SJSA1 (cell line): ENCODE results near the gene ALK. TPM values are rescaled to one million over a fixed set of nuclear protein-coding genes. Genes with fewer than 3 reads are reported as not detected.

Source experiments
- DNase-seq, 2 experiments: peaks; one replicate each; pipeline ENCODE4 v3.0.0-alpha.2; 2015 to 2020; ENCODE audit warnings: low spot score in 2 of 2, low read depth in 1 of 2
- H3K27ac ChIP-seq: fragments of 250-450 bp; sonication (Bioruptor Pico); 2 replicates; pipeline ENCODE4 v1.5.1; 2020; ENCODE audit warnings: mild to moderate bottlenecking, moderate library complexity
- H3K27me3 ChIP-seq: fragments of 250-450 bp; sonication (Bioruptor Pico); replicated peaks from 2 replicates; pipeline ENCODE4 v1.5.1; 2020; ENCODE audit warnings: mild to moderate bottlenecking, moderate library complexity
- H3K36me3 ChIP-seq: fragments of 250-450 bp; sonication (Bioruptor Pico); 2 replicates; pipeline ENCODE4 v1.5.1; 2020; ENCODE audit warnings: mild to moderate bottlenecking
- H3K4me1 ChIP-seq: fragments of 250-450 bp; sonication (Bioruptor Pico); replicated peaks from 2 replicates; pipeline ENCODE4 v1.6.1; 2021; ENCODE audit warnings: mild to moderate bottlenecking
- H3K4me3 ChIP-seq: fragments of 250-450 bp; sonication (Bioruptor Pico); 2 replicates; pipeline ENCODE4 v1.5.1; 2020; ENCODE audit warnings: mild to moderate bottlenecking
- H3K9me3 ChIP-seq: fragments of 250-450 bp; sonication (Bioruptor Pico); replicated peaks from 2 replicates; pipeline ENCODE4 v1.5.1; 2020; ENCODE audit warnings: mild to moderate bottlenecking
- total RNA-seq: library from RNA; depleted of rRNA; stranded (reverse); fragments of >200 nt; shearing (Covaris generic); gene quantifications from 2 replicates; pipeline ENCODE4 v1.2.3, GENCODE V29; 2014

The ALK gene
- total RNA-seq, 1 experiment from 2014 or later: not detected

DNA sequence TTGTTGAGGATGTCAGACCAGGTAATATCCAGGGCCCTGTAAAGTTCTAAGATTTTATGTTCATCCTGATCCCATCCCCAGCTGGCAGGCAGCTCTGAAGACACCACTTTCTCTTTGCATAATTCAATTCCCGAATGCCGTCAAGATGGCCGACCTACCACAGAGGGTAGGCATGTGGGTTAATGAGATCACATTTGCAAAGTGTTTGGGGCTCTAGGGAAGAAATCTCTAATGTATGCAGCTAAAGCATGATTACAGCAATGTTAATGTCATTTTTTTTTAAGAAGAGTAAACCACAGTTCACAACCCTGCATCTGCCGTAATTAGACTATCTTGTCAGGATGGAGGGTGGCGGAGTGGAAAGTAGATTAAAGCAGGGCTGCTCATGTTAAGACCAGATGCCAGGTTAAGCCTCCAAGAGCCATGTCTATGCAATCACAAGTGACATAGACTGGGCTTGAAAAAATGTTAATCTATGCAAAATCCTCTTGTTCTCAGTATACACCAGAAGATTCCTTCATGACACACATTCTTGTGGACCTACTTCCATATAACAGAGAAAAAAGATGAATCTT is 131.4 kb downstream of the ALK start:
- no peak for DNase-seq
- Histone ChIP-seq H3K27me3 (peaks cover 5% of the 10 kb centered on the region; the same call in 1 of the 2 replicates), H3K27ac (no peak overlapping the region), H3K36me3 (no peaks in the 10 kb centered on the region), H3K4me1 (no peaks in the 10 kb centered on the region), H3K9me3 (no peaks in the 10 kb centered on the region), H3K4me3 (no peak overlapping the region)

DNA sequence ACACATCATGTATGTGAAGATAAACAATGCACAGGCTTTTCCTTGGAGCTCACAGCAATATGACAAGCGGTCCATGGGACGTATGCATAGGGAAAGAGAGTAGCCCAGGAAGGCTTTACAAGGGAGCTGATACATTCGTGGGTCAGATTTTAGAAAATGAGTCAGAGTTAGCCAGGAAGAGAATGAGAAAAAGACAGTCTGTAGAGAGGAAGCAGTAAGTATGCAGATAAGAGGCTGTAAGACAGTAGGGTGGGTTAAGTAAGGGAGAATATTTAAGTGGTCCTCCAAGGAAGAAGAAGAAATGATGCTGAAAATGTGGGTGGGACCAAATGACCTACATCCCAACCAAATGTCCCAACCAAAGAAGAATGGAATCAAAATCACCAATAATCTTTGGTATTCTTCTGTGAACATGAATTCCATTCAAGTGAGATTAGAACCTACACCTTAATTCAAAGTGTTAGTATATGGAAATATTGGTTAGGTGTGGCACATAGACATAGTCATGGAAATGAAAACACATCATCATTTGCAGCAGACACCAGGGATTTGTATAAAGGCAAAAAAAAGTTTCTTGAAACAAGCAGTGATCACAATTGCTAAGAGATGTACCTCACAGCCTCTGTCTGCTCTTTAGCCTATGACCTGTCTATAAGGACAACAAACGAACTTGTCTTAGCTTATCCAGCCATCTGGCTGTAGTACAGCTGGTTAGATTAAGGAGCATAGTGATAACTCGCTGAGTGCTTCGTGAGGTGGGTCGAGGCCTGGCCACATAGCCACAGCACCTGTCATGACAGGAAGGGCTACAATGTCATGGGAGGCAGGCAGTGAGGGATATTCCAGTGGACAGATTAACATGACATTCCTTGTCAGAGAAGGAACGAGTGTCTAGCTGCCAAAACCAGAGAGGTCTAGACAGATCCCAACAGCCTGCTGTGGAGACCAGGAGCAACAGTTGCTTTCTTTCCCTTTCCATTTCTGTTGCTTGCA is 133.6 kb downstream of the ALK start:
- H3K27me3 ChIP-seq: peaks cover 5% of the 10 kb centered on the region; the same call in 1 of the 2 replicates
- H3K4me3 ChIP-seq: no peak overlapping the region
- no peaks in the 10 kb centered on the region for H3K36me3 ChIP-seq
- no peaks in the 10 kb centered on the region for H3K4me1 ChIP-seq
- no peak for DNase-seq
- no peak overlapping the region for H3K27ac ChIP-seq
- H3K9me3 ChIP-seq: no peaks in the 10 kb centered on the region

DNA sequence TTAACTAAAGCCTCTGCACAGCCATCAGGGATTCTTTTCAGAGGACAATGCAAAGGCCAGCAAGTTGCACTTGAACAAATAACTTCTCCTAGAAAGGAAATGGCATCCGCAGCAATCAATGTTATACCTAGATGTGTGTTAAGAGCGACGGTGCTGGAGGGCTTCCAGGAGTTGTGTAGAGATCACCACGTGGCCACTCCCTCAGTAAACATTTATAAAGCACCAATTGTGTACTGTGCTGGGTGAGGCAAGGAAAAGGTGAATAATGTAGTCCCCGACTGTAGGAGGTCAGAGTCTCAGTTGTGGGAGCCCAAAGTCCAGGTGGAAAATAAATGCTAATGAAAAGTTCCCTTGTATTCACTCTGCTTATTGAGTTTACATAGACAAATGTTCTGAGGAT is 135.0 kb downstream of the ALK start:
- Histone ChIP-seq H3K27ac (no peak overlapping the region), H3K4me1 (no peaks in the 10 kb centered on the region)
- DNase-seq: no peak

DNA sequence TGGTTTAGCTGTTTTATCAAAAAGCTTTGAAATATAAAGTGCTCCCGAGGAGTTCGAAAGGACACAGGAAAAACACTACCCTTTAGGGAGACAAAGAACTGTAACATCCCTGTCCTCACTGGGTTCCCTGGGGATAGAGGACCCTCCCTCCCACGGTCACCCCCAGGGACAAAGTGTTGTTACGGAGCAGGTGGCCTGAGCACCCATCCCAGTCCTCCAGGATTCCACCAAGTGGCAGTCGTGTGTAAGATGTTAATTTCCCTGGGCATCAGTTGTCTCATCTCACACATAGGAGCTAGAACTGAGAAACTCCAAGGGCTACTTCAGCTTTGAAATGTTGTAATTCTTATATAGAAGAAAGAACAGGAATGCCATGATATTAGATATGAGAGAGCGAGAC is 137.7 kb downstream of the ALK start:
- no peak for DNase-seq
- no peak overlapping the region for H3K4me3 ChIP-seq
- no peak overlapping the region for H3K27ac ChIP-seq
- no peaks in the 10 kb centered on the region for H3K9me3 ChIP-seq
- no peaks in the 10 kb centered on the region for H3K4me1 ChIP-seq
- H3K36me3 ChIP-seq: no peaks in the 10 kb centered on the region
- peaks cover 5% of the 10 kb centered on the region for H3K27me3 ChIP-seq

More for the DNA sequence above, 135.0 kb downstream of the ALK start:
- Histone ChIP-seq H3K9me3 (no peaks in the 10 kb centered on the region), H3K36me3 (no peaks in the 10 kb centered on the region), H3K27me3 (peaks cover 5% of the 10 kb centered on the region; the same call in 1 of the 2 replicates), H3K4me3 (no peak overlapping the region)

DNA sequence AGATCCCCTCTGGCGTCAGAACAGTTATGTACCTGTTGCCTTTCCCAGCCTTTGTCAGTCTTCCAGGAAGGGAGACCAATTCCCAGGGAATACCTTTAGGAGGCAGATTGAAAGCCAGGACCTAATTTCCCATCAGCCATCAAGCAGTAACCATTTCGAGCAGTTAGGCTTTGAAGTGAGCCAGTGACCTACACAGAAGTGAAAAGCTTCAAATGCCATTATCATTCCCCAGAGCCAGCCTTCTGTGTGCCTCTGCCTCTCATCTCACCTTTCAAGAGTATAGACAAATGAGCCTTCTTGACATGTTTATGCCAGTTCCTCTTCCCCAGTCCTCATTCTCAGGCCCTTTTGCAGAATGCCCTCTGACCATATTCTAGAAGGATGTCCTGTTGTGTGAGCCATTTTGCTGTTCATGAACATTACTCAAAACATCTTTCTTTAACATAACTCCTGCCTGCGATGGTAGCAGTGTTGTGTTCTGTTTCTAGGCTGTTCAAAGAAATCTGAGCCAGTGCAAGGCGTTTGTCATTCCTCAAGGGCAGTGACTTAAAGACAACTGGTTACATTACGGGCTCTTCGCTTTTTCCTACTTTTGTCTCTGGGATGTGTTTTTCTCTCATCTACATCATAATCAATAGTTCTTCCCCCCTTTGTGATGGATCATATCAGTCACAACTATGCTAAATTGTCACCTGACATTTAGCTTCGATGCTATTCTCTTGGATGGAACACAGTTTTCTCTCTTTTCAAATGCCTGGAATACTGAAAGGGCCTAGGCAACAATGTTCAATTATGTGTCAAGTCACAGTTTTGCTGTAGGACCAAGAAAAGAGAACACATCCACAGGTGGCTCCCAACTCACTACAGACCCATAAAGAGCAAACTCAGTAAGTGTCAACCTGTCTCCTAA is 138.6 kb downstream of the ALK start:
- DNase-seq: no peak
- no peaks in the 10 kb centered on the region for H3K9me3 ChIP-seq
- no peaks in the 10 kb centered on the region for H3K36me3 ChIP-seq
- no peak overlapping the region for H3K27ac ChIP-seq
- H3K4me3 ChIP-seq: no peak overlapping the region
- peaks cover 5% of the 10 kb centered on the region for H3K27me3 ChIP-seq
- no peaks in the 10 kb centered on the region for H3K4me1 ChIP-seq

DNA sequence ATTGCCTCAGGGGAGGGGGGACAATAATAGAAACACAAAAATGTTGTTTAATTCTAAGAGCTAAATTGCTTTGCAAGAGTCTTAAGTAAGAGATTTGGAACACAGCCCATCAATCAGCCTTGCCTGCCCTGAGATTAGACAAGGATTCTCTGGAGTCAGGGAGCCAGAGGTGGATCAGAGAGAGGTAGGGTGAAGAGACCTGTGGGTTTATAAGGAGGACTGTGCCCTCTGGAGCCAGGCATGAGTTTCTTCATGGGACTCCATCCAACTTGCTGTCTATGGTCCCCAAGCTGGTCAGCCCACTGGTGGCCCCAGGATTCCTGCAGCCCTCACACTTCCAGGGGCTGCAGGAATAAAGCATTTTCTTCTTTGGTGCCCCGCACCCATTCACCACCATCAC is 139.3 kb downstream of the ALK start:
- Histone ChIP-seq H3K4me1 (no peaks in the 10 kb centered on the region), H3K36me3 (no peaks in the 10 kb centered on the region), H3K4me3 (no peak overlapping the region), H3K27ac (no peak overlapping the region), H3K9me3 (no peaks in the 10 kb centered on the region), H3K27me3 (peaks cover 2% of the 10 kb centered on the region)
- no peak for DNase-seq

DNA sequence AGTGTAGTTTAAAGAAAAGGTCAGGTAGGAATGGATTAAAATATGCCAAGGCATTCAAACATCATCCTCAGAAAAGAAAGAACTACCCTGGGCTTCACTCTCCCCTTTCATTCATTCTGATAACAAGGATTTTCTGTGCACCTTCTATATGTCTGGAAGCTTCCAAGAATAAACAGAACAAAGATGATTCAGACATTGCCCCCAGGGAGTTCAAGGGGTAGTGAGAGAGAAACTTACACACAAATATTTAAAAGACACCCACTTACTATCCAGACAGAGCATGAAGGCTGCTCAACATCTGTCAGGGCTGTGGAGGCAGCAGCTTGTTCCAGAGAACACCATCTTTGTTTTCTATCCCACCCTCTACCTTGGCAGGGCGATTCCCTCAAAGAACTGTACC is 140.5 kb downstream of the ALK start:
- Histone ChIP-seq H3K27ac (no peak overlapping the region), H3K27me3 (no peaks in the 10 kb centered on the region; the same call in none of the 2 replicates), H3K36me3 (no peaks in the 10 kb centered on the region), H3K4me1 (no peaks in the 10 kb centered on the region), H3K9me3 (no peaks in the 10 kb centered on the region), H3K4me3 (no peak overlapping the region)
- DNase-seq: no peak

DNA sequence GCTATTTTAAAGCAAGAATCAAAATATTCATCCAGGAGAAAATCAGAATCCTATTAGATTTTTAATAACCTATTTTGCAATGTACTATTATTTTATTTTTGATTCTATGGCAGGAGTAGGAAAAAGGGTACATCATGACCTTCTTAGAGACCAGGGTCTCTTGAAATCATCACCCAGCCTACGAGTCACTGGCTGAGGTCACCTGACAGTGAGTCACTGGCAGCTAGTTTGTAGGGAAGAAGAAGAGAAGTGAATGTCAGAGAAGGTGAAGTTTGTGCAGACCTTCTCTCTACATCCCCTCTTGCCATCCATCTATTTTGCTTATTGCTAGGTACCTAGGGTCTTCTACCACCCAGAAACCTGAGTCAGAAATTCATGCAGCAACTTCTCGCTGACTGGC is 144.2 kb downstream of the ALK start:
- Histone ChIP-seq H3K4me1 (no peaks in the 10 kb centered on the region), H3K27ac (no peak overlapping the region), H3K4me3 (no peak overlapping the region), H3K27me3 (no peaks in the 10 kb centered on the region; the same call in 1 of the 2 replicates), H3K36me3 (no peaks in the 10 kb centered on the region), H3K9me3 (no peaks in the 10 kb centered on the region)
- no peak for DNase-seq

DNA sequence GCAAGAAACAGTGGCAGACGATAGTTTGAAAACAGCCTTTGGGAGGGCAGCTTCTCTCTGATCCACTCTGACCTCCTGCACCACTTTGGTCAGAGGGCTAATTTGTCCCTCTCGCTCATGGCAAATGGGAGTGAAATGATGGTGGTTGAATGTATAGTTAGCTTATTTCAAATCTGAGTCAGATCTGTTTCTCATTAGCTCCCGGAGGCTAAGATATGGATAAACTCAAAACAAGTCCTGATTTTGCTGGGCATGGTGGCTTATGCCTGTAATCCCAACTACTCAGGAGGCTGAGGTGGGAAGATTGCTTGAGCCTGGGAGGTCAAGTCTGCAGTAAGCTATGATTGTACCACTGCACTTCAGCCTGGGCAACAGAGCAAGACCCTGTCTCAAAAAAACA is 145.0 kb downstream of the ALK start:
- H3K4me1 ChIP-seq: no peaks in the 10 kb centered on the region
- H3K36me3 ChIP-seq: no peaks in the 10 kb centered on the region
- no peak for DNase-seq
- no peaks in the 10 kb centered on the region; the same call in 1 of the 2 replicates for H3K27me3 ChIP-seq
- H3K9me3 ChIP-seq: no peaks in the 10 kb centered on the region
- no peak overlapping the region for H3K4me3 ChIP-seq
- no peak overlapping the region for H3K27ac ChIP-seq

DNA sequence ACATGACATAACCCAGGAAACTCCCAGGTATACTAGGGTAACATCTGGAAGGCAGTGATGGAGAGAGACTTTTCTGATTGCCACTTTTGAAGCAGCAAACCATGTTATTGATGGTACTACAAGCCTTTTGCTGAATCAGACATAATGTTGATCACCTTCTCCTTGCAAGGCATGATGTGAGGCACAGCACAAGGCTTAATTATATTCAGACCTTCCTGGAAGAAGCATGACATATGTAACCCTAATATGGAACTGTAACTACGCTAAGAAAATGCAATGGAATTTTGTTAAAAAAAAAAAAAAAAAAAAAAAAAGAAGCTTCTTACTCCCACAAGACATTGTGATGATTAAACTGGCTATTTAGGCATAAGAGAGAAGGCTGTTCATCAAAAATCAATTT is 145.4 kb downstream of the ALK start:
- Histone ChIP-seq H3K4me1 (no peaks in the 10 kb centered on the region), H3K27me3 (no peaks in the 10 kb centered on the region; the same call in 1 of the 2 replicates), H3K9me3 (no peaks in the 10 kb centered on the region), H3K4me3 (no peak overlapping the region), H3K36me3 (no peaks in the 10 kb centered on the region), H3K27ac (no peak overlapping the region)
- DNase-seq: no peak

DNA sequence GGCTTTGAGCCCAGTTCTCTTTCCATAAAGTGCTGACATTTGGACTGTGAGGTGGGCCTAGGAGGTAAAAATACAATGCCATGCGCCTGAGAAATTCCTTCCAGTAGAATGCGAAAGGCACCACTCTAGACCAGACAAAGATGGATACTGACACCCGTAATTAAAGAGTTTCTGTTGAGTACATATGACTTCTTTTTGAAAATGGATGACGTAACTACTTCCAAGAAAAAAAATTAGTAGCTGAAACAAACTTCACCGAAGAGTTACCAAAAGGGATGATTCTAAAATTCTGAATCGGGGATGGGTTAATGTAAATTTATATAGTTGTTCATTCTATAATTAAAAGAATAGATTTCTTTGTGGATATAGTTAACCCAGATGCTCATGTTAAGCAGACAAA is 146.8 kb downstream of the ALK start:
- no peak overlapping the region for H3K4me3 ChIP-seq
- H3K27ac ChIP-seq: no peak overlapping the region
- H3K27me3 ChIP-seq: no peaks in the 10 kb centered on the region
- no peaks in the 10 kb centered on the region for H3K4me1 ChIP-seq
- DNase-seq: no peak
- H3K9me3 ChIP-seq: no peaks in the 10 kb centered on the region
- H3K36me3 ChIP-seq: no peaks in the 10 kb centered on the region

DNA sequence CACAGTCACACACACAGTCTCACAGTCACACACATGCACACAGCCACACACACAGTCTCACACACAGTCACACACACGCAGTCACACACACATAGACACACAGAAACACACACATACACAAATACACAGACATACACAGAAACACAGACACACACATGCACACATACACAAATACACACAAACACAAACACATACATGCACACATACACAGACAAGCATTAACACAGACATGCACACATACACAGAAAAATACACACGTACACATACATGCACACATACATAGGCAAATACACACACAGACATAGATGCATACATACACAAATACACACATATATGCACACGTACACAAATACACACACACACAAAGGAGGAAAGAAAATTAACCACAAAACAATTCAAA is 150.5 kb downstream of the ALK start:
- Histone ChIP-seq H3K27me3 (no peaks in the 10 kb centered on the region), H3K4me3 (no peak overlapping the region), H3K27ac (no peak overlapping the region), H3K9me3 (no peaks in the 10 kb centered on the region), H3K36me3 (no peaks in the 10 kb centered on the region), H3K4me1 (no peaks in the 10 kb centered on the region)
- DNase-seq: no peak

DNA sequence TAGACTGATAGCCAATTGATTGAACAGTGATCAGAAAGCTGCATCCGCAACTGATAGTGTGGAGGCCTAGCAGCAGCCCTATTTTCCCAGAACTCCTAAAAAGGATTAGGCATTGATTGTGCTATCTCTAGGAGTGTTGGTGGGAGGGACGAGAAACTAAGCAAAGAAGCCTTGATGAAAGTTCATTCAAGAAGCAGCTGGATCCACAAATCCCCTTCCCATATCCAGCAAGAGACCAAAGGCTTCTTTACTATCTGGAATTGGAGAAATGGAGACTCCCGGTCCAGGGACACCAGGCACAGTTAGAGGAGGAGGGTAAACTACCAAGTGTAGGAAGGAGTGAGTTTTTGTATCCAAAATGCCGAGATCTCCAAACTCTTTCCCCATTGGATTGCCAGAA is 151.5 kb downstream of the ALK start:
- DNase-seq: no peak

More for the DNA sequence above, 151.5 kb downstream of the ALK start:
- Histone ChIP-seq H3K4me1 (no peaks in the 10 kb centered on the region), H3K27me3 (no peaks in the 10 kb centered on the region), H3K27ac (no peak overlapping the region), H3K36me3 (no peaks in the 10 kb centered on the region), H3K4me3 (no peak overlapping the region), H3K9me3 (no peaks in the 10 kb centered on the region)
